Forelimb muscle (tissue), 1 donor: ENCODE results near the gene MOCS2. TPM values are rescaled to one million over a fixed set of nuclear protein-coding genes. Genes with fewer than 3 reads are reported as not detected.
"Not testable (repeated sequence)": the region's sequence is repeated elsewhere in the genome, so short reads cannot be mapped to it uniquely, and the experiment has no call there.

Experiments
- DNase-seq: peaks from one replicate; pipeline ENCODE4 v3.0.0-alpha.2; 2013; ENCODE audit warnings: low read depth
- polyA plus RNA-seq: library from polyadenylated mRNA; unstranded; fragments of 120-200 nt; gene quantifications from one replicate; pipeline ENCODE4 v1.2.1, GENCODE V29; 2013; ENCODE audit not compliant: insufficient read length

Gene MOCS2
- 41.9 TPM for polyA plus RNA-seq

GRCh38 chr5:53109443-53110127 lies at the start of gene MOCS2:
MOCS2 (minus strand) TSS chr5:53109757; CDS start chr5:53107174, 2,583 bp downstream.
- peak; percentile 78 for DNase-seq

- DNase-seq: no peak
Measured at GRCh38 chr5:53151713-53152458, 42.3 kb upstream of the MOCS2 start.

GRCh38 chr5:53133020-53133419 lies 23.5 kb upstream of the MOCS2 start:
- DNase-seq: no peak

GRCh38 chr5:53130266-53130665 lies 20.7 kb upstream of the MOCS2 start:
- DNase-seq: no peak

- DNase-seq: no peak
Measured at GRCh38 chr5:53128481-53128880, 18.9 kb upstream of the MOCS2 start.

GRCh38 chr5:53127107-53127506 lies 17.6 kb upstream of the MOCS2 start:
- no peak for DNase-seq

- DNase-seq: no peak
Measured at GRCh38 chr5:53126521-53126920, 17.0 kb upstream of the MOCS2 start.

- no peak for DNase-seq
Measured at GRCh38 chr5:53123702-53124101, 14.1 kb upstream of the MOCS2 start.

- no peak for DNase-seq
Measured at GRCh38 chr5:53120165-53120564, 10.6 kb upstream of the MOCS2 start.

GRCh38 chr5:53118879-53119278 lies 9.3 kb upstream of the MOCS2 start:
- DNase-seq: no peak

GRCh38 chr5:53116597-53116996 lies 7.0 kb upstream of the MOCS2 start:
- no peak for DNase-seq

- DNase-seq: no peak
Measured at GRCh38 chr5:53114988-53115387, 5.4 kb upstream of the MOCS2 start.

GRCh38 chr5:53113947-53114346 lies 4.4 kb upstream of the MOCS2 start:
- DNase-seq: no peak

GRCh38 chr5:53112909-53113308 lies 3.4 kb upstream of the MOCS2 start:
- DNase-seq: no peak

GRCh38 chr5:53112307-53112706 lies 2.8 kb upstream of the MOCS2 start:
- DNase-seq: not testable (repeated sequence)

- no peak for DNase-seq
Measured at GRCh38 chr5:53111139-53111538, 1.6 kb upstream of the MOCS2 start.

- DNase-seq: no peak
Measured at GRCh38 chr5:53110156-53110555, 599 bp upstream of the MOCS2 start.

GRCh38 chr5:53109056-53109442 lies 508 bp downstream of the MOCS2 start:
- no peak for DNase-seq

- DNase-seq: no peak
Measured at GRCh38 chr5:53105611-53106300, 3.8 kb downstream of the MOCS2 start.

GRCh38 chr5:53100606-53101005 lies 9.0 kb downstream of the MOCS2 start:
- DNase-seq: no peak

GRCh38 chr5:53099546-53099945 lies 10.0 kb downstream of the MOCS2 start:
- DNase-seq: no peak

GRCh38 chr5:53095931-53096525 lies 13.5 kb downstream of the MOCS2 start:
- DNase-seq: no peak
